Stimulated activated CD4-positive, alpha-beta T cell treated with anti-CD3 and anti-CD28 coated beads, TNF-alpha, amount 100 ng/mL, for 24 hours (primary cell): ENCODE measurements around the gene NTNG2.

Source experiments
- DNase-seq, 3 experiments: peaks; one replicate each; pipeline ENCODE4 v3.0.0-alpha.2; 2020; ENCODE audit warnings: low read depth in 3 of 3

NTNG2 gene

GRCh38 chr9:132146575-132146974 lies 15.3 kb upstream of the NTNG2 start:
- no peak for DNase-seq

- DNase-seq = no peak
Observed at GRCh38 chr9:132147331-132147730, 14.5 kb upstream of the NTNG2 start.

GRCh38 chr9:132147839-132148238 lies 14.0 kb upstream of the NTNG2 start:
- no peak for DNase-seq

- no peak for DNase-seq
Observed at GRCh38 chr9:132150256-132150655, 11.6 kb upstream of the NTNG2 start.

- no peak for DNase-seq
Observed at GRCh38 chr9:132151118-132151517, 10.7 kb upstream of the NTNG2 start.

- DNase-seq = no peak
Observed at GRCh38 chr9:132152231-132152630, 9.6 kb upstream of the NTNG2 start.

- no peak for DNase-seq
Observed at GRCh38 chr9:132154863-132155567, 6.8 kb upstream of the NTNG2 start.

GRCh38 chr9:132155568-132155895 lies 6.3 kb upstream of the NTNG2 start:
- no peak for DNase-seq

GRCh38 chr9:132156262-132156661 lies 5.6 kb upstream of the NTNG2 start:
- no peak for DNase-seq

GRCh38 chr9:132157347-132158116 lies 4.3 kb upstream of the NTNG2 start:
- DNase-seq = no peak

- DNase-seq = peak in 2 of 3 experiments; percentile 18 to 55
Observed at GRCh38 chr9:132160802-132161742, 786 bp upstream of the NTNG2 start.

GRCh38 chr9:132162764-132163456 lies 1.1 kb downstream of the NTNG2 start:
- DNase-seq = no peak

GRCh38 chr9:132163457-132163875 lies 1.6 kb downstream of the NTNG2 start:
- DNase-seq = no peak

- DNase-seq = no peak
Observed at GRCh38 chr9:132163876-132164603, 2.2 kb downstream of the NTNG2 start.

GRCh38 chr9:132164604-132165362 lies 2.9 kb downstream of the NTNG2 start:
- DNase-seq = no peak

- no peak for DNase-seq
Observed at GRCh38 chr9:132166599-132166998, 4.7 kb downstream of the NTNG2 start.

GRCh38 chr9:132167192-132167591 lies 5.3 kb downstream of the NTNG2 start:
- no peak for DNase-seq

- DNase-seq = no peak
Observed at GRCh38 chr9:132168347-132168746, 6.5 kb downstream of the NTNG2 start.

GRCh38 chr9:132168851-132169250 lies 7.0 kb downstream of the NTNG2 start:
- no peak for DNase-seq
